GM06990 (cell line): ENCODE data around the gene PPP1R3C.

Experiments used
- DNase-seq: peaks from one replicate; pipeline ENCODE4 v3.0.0-alpha.2; 2011; ENCODE audit not compliant: insufficient read length; ENCODE audit errors: extremely low read depth
- H3K27me3 ChIP-seq: replicated peaks from 2 replicates; pipeline ENCODE4 v1.6.0; 2011; ENCODE audit warnings: low read length; ENCODE audit not compliant: control insufficient read depth, insufficient read depth
- H3K36me3 ChIP-seq: 2 replicates; pipeline ENCODE4 v1.5.1; 2011; ENCODE audit warnings: low read length; ENCODE audit not compliant: control insufficient read depth, insufficient read depth
- H3K4me3 ChIP-seq: replicated peaks from 2 replicates; pipeline ENCODE4 v1.5.1; 2011; ENCODE audit warnings: low read depth, mild to moderate bottlenecking, control low read depth, low read length
- TF ChIP-seq, protein P1 (sequence below): IDR thresholded peaks from 2 replicates; pipeline ENCODE4 v1.5.1; 2011; ENCODE audit warnings: low read length, control low read depth, mild to moderate bottlenecking, inconsistent platforms; ENCODE audit not compliant: insufficient read depth, poor library complexity, severe bottlenecking

PPP1R3C gene

DNA sequence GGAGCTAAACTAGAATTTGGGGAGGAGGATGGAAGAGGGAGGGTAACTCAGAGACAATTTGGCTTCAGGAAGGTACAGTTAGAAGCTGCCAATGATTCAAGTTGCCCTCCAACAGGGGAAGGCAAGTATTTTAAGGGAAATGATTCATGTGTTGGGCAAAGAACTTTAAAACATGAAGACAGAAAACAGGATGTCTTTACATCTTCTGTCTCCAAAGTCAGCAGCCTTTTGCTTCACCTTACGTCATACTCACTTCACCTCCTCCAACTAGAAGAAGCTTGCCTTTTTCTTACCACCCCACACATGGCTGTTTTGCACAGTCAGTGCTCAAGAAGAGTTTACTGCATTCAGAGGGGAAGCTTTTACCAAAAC is 36.1 kb downstream of the PPP1R3C start:
- Histone ChIP-seq H3K27me3 (no peaks in the 10 kb centered on the region), H3K36me3 (no peaks in the 10 kb centered on the region), H3K4me3 (no peak overlapping the region)
- no peak for DNase-seq
- TF ChIP-seq, protein P1, sequence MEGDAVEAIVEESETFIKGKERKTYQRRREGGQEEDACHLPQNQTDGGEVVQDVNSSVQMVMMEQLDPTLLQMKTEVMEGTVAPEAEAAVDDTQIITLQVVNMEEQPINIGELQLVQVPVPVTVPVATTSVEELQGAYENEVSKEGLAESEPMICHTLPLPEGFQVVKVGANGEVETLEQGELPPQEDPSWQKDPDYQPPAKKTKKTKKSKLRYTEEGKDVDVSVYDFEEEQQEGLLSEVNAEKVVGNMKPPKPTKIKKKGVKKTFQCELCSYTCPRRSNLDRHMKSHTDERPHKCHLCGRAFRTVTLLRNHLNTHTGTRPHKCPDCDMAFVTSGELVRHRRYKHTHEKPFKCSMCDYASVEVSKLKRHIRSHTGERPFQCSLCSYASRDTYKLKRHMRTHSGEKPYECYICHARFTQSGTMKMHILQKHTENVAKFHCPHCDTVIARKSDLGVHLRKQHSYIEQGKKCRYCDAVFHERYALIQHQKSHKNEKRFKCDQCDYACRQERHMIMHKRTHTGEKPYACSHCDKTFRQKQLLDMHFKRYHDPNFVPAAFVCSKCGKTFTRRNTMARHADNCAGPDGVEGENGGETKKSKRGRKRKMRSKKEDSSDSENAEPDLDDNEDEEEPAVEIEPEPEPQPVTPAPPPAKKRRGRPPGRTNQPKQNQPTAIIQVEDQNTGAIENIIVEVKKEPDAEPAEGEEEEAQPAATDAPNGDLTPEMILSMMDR = no peak

DNA sequence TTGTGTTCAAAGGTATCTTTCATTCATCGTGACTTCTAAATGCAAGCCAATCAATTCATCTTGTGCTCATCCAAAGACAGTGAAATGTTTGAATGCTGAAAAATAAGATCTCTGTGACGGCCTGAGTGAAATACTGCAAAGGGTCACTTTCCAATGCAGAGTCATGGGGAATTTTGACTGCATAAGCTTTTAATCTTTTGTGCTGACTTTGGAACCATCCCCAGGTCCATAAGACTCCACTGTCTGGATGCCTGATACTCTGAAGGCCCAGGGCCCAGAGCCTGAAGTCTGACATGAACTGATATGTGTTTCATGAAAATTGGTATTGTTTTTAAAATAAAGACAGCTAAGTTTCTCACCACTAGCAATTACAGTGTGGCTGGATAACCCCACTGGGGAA is 39.0 kb downstream of the PPP1R3C start:
- TF ChIP-seq, protein P1 = no peak
- DNase-seq = no peak

DNA sequence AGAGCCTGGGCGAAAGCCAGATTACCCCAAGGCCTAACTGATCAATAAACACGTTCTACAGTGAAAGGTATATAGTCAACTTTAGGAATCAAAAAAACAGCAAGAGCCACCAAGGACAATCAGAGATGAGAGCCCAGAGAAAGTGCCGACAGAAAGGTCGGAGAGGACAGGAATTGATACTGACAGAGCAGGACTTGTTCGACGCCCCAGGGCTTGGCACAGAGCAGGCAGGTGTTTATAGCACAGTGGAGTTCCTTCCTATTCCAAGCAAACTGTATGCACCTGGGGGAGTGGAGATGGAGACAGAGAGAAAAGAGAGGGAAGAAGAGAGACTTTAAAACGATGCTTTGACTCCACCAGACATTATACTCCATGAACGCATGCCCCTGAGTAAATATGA is 39.5 kb downstream of the PPP1R3C start:
- H3K36me3 ChIP-seq = no peaks in the 10 kb centered on the region
- TF ChIP-seq, protein P1 = no peak
- DNase-seq = no peak
- H3K27me3 ChIP-seq = no peaks in the 10 kb centered on the region
- H3K4me3 ChIP-seq = no peak overlapping the region

More for the DNA sequence above, 39.0 kb downstream of the PPP1R3C start:
- H3K27me3 ChIP-seq = no peaks in the 10 kb centered on the region
- H3K4me3 ChIP-seq = no peak overlapping the region
- H3K36me3 ChIP-seq = no peaks in the 10 kb centered on the region

DNA sequence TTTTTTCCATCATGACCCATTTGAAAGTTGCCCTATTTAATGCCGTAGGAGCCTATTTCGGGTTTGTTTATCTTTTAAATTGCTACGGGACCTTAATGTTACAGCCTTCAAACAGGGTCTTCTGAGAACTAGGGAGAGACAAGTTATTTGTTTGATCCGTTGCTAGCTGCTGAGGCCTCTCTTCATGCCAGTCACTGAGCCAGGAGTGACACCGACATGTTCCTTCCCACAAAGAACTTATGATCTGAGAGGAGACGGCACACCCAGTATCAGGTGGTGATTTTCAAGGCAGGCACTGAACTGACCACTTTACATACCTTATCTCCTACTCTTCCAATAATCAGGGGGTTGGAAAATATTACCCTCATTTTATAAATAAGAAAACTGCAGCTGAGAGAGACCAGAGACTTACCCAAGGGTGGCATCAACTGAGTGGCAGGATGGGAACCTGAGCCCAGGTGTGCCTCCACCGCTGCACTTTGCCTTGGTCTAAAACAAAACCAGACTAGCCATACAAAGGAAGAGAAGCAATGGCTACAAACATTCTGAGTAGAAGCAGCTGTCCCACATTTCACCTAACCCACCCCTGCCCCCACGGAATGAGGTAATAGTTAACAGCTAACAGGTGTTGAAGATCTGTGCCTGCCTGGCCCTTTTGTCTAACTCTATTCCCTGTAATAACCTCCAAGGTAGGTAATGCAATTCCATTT is 40.5 kb downstream of the PPP1R3C start:
- H3K4me3 ChIP-seq = no peak overlapping the region
- DNase-seq = no peak
- H3K36me3 ChIP-seq = no peaks in the 10 kb centered on the region
- H3K27me3 ChIP-seq = no peaks in the 10 kb centered on the region
- TF ChIP-seq, protein P1 = no peak

DNA sequence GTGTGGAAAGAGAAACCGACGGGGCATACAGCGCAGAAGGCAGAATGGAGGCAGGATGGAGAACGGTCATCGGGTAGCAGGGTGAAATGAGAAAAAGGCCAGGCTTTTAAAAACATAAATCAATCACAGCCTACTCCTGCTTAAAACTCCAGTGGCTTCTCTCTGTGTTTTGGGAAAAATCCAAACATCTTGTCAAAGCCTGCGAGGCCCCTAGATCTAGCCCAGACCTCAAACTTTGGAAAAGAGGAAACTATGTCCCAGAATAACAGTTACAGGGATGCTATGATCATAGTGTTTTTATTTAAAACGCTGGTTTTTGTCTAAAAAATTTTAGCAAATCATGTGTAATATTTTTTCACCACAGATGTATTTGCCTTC is 41.1 kb downstream of the PPP1R3C start:
- H3K36me3 ChIP-seq = no peaks in the 10 kb centered on the region
- DNase-seq = no peak
- no peaks in the 10 kb centered on the region for H3K27me3 ChIP-seq
- no peak overlapping the region for H3K4me3 ChIP-seq
- TF ChIP-seq, protein P1 = no peak
